ENCODE results near the gene STATH.
A peak's percentile ranks its signal among the peaks of the same experiment; 100 is the strongest.
"Not testable (repeated sequence)": the region's sequence is repeated elsewhere in the genome, so short reads cannot be mapped to it uniquely, and the experiment has no call there.

Gene STATH, protein sequence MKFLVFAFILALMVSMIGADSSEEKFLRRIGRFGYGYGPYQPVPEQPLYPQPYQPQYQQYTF

DNA sequence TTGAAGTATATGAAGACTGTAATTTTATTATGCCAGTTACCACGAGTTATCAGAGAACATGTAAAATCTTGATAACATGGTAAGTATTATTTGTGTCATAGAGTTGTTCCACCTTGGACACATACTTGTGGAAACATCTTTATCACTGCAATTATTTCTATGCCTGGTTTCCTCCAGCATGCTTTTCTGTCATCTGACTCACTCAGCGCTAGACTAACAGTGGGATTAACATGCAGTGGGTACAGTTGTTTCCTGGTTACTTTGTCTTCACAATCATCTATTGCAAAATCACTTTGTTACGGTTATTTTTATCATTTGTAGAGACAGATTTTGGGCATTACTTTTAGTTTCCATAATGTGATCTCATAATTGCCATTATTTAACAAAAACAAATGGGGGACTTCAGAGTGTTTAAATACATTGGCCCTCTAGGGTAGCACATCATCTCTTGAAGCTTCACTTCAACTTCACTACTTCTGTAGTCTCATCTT lies at the start of gene STATH:
Gene STATH, plus strand, starts transcription at position 441 of the 491 bp plus-strand sequence. CDS start 2,472 bp downstream, outside the sequence.
- no peak for DNase-seq

DNA sequence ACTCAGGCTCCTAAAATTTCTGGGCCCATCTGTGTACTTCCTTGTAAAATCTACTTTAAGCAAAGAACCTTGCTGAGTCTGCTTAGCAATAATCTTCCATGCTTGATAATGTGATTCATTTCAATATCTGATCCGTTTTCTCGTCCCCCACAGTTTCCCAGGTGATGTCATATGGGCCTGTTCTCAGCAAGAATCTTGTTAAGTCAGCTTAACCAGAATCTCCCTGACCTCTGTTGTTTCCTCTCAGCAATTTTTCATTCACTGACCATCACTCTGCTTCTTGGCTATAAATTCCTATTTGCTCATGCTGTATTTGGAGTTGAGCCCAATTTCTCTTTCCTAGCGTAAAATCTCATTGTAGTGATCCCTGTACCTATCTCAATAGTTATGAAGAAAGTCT lies 44.2 kb upstream of the STATH start:
- DNase-seq, result no peak

DNA sequence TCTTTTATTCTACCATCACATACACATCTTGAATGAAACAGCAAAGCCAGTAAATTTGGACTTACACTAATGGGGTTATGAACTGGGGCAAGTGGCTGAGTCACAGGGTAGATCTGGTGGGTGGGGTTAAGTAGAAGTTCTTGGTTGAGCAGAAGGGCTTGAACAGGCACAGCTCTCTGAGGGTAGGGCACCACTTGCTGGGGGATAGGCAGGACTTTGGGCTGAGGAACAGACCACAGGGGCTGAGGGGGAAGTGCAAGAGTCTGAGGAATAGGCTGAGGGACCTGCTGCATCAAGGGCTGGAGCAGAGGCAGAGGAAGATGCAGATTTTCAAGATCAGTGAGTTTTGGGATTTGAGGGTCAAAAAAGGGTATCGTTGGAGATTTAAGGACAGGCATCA lies 38.6 kb upstream of the STATH start:
- no peak for DNase-seq

DNA sequence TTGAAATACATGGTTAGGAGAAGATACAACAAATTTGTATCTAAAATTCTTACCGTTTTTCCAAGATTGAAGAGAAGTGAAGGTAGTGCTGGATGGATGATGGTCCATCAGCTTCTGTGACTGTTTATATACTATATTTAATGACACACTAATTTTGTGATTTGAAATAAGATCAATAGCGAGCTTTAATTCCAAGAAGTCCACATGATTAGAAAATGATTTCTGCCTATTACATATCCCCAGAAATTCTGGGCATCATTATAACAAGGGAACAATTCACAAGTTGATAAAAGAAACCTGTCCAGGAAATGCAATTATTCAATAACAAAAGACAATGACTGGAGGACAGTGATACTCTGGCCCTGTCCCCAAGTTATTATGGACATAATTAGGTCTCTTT lies 30.1 kb upstream of the STATH start, which contains the start of gene CSN2:
Gene CSN2, minus strand, starts transcription at position 101 of the 400 bp plus-strand sequence. CDS start 4,733 bp downstream, outside the sequence.
- DNase-seq, result no peak

DNA sequence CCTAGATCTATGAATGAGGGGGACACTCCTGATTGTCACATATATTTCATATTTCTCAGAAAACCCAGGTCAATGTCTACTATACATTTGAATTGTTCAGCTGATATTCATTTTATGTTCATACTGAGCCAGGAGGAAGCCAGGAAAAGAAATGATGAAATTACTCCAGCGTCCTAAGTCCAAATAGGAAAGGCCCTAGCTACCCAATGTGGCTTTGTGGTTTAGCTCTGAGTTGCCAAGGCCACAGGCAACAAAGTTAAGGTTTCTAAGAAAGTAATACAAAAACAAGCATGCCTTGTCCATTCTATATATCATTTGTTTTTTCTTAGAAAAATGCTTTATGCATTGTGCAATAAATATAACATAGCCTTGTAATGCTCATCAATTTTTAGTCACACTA lies 25.7 kb upstream of the STATH start:
- DNase-seq, result no peak

DNA sequence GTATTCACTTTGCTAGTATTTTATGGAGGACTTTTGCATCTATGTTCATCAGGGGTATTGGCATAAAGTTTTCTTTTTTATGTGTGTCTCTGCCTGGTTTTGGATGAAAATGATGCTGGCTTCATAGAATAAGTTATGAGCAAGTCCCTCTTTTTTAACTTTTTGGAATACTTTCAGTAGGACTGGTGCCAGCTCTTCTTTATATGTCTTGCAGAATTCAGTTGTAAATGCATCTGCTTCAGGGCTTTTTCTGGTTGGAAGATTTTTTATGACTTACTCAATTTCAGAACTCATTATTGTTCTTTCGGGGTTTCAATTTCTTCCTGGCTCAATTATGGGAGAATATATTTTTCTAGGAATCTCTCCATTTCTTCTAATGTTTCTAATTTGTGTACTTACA lies 21.1 kb upstream of the STATH start:
- DNase-seq, result no peak

DNA sequence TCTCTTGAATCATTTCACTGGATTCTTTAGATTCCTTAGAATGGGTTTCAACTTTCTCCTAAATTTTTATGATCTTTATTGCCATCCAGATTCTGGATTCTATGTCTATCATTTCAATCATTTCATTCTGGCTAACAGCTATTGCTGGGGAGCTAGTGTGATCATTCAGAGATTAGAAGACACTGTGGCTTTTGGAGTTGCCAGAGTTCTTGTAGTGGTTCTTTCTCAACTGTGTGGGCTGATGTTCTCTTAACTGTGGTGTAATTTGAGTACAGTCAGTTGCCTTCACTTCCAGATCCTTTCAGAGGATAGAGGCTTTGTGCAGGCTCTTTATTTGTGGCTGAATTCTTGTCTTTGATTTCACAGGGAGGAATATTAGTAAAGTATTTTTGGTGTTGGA lies 18.2 kb upstream of the STATH start:
- DNase-seq, result no peak

DNA sequence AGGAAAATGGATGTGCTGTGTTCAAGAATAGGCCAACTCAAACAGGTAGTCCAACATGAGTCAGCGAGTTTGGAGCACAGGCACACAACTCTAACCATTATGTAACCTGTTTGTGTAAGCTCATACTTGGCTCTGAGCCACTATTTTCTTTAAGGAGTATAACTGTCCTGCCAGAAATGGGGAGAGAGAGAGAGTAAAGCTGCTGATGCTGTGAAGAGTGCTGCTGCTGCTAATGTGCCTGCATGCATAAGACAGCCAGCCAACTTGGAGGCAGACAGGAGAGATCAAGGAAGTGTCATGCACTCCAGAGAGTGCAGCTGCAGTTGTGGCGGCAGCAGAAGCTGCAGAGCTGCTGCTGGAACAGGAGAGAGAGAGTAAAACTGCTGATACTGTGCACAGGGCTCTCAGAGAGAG lies 11.7 kb upstream of the STATH start:
- DNase-seq, result peak; percentile 3

DNA sequence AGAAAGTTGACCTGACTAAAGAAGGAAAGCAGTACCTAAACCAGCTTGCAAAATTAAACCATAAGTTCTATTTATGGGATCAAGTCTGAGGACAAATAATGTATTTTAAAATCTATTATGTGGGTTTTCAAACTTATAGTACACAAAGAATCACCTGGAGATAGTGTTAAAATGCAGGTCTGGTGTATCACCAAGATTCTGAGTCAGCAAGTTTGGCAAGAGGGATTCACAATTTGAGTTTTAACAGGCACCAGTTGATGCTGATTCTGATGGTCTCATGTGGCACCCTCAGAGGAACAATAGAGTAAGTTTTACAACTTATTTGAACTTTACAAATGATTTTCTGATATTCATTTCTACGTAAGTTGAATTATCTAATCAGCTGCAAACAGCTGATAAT lies 9.1 kb upstream of the STATH start:
- no peak for DNase-seq

DNA sequence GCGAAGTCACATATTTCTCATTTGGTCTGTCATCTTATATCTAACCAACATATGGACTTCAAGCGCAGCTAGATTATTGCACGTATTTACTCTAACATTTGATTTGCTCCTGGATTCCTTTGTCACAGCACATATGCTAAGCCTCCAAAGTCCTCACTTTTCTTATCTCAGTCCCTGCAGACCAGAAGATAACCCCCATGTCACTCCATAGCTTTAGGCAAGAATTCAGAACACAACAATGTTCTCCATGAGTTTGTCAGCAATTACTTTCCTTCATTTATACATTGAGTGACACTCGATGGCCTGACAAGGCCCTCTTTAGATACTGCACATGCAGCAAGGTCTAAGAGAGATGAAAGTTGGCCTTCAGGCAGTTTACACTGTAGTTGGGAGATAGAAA lies 4.8 kb upstream of the STATH start:
- no peak for DNase-seq

DNA sequence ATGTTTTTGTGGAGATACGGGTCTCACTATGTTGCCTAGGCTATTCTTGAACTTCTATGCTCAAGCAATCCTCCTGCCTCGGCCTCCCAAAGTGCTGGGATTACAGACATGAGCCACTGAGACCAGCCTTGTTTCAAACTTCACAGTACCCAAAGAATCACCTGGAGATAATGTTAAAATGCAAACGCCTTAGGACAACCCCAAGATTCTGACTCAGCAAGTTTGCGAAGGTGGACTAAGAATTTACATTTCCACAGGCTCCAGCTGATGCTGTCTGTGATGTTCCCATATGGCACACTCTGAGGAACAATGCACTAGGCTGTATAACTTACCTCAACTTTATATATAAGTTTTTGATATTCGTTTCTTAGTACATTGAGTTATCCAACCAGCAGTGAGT lies 984 bp upstream of the STATH start:
- no peak for DNase-seq

DNA sequence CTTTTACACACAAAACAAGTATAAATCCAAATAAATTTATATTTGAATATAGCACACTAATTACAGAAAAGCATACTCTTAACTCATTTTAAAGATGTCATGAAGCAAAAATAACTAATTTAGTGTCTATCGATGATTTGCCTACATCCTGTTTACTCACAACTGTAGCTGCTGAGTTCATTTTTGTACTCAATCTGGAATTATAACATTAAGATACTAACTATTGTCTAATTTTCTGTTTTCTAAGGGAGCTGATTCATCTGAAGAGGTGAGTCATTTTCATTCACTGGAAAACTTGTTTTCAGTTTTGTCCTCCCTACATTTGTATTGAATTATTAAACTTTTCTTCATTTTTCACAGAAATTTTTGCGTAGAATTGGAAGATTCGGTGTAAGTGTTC lies 3.7 kb downstream of the STATH start:
- DNase-seq, result no peak

DNA sequence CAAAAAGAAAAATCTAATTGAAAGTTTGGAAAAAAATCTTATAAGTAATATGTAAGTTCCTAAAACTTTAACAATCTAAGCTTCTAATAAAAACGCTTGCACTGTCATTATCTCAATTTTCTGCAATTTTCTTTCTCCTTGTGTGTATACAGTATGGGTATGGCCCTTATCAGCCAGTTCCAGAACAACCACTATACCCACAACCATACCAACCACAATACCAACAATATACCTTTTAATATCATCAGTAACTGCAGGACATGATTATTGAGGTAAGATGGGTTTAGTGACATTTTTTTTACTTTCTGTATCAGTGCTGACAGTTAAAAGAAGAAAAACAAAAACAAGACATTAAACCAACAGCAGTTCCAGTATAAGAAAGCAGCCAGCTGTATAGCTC lies 4.9 kb downstream of the STATH start:
- DNase-seq, result no peak

DNA sequence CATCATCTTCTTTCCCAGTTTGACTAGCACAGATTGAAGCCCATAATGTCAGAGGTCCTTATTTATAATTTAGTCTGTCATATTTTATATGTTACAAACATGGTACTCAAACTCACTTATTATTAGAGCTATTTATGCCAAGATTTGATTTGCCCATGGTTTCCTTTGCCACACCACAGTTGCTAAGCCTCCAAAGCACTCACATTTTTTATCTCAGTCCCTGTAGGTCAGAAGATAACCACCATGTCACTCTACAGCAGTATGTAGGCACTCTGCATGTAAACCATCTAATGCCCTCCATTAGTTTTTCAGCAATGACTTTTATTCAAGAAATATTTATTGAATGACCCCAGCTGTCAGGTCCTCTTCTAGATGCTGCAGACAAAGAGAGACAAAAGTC lies 6.7 kb downstream of the STATH start:
- no peak for DNase-seq

DNA sequence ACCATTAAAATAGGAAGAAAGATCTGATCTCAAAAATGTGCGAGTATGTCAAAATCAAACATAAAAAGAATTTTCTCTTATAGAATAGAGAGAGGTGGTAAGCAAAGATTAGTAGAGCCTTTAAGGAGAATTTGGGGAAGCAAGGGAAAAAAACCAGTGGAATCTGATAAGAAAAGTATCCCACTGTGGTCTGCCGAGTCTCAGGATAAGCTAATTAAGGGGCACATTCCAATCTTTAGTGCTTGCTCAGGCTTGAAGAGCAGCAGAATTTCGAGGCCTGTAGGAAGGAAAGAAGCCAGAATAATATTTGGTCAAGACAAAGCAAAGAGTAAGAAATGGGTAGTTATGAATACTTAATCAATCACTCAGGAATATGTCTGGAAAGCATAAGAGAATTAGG lies 13.0 kb downstream of the STATH start:
- DNase-seq, result no peak

DNA sequence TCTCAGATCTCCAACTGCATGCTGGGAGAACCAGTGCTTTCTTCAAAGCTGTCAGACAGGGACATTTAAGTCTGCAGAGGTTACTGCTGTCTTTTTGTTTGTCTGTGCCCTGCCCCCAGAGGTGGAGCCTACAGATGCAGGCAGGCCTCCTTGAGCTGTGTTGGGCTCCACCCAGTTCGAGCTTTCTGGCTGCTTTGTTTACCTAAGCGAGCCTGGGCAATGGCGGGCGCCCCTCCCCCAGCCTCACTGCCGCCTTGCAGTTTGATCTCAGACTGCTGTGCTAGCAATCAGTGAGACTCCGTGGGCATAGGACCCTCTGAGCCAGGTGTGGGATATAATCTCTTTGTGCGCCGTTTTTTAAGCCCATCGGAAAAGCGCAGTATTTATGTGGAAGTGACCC lies 23.2 kb downstream of the STATH start:
- DNase-seq, result not testable (repeated sequence)

DNA sequence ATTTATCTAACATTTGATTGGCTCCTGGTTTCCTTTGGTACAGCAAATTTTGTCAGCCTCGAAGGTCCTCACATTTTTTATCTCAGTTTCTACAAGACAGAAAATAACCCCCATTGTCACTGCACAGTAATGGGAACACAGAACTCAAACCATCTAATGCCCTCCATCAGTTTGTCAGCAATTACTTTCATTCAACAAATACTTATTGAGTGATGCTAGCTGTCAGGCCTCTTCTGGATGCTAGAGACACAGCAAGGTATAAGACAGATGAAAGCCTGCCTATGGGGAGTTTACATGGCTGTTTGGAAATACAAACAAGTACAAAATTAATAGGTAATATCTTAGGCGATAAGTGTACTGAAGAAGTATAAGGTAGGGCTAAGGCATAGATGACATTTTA lies 27.5 kb downstream of the STATH start:
- DNase-seq, result no peak

DNA sequence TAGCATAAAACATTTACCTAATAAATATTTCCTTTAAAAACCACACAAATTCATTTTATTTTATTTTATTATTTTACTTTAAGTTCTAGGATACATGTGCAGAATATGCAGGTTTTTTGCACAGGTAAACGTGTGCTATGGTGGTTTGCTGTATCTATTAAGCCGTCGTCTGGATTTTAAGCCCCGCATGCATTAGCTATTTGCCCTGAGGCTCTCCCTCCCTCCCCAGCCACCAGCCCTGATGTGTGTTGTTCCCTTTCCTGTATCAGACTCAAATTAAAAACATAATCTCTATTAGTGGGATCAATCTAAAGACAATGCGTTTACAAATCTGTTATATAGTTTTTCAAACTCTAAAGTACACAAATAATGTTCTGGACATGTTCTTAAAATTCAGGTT lies 31.2 kb downstream of the STATH start:
- DNase-seq, result no peak

DNA sequence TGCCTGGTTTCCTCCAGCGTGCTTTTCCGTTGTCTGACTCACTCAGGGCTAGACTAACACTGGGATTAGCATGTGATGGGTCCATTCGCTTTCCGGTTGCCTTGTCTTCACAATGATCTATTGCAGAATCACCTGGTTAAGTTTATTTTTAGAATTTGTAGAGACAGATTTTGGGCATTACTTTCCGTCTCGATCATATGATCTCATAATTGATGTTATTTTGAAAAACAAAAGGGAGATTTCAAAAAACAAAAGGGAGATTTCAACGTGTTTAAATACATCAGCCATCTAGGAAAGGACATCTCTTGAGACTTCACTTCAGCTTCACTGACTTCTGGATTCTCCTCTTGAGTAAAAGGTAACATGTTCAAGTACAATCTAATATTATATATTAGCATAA lies 32.4 kb downstream of the STATH start, which contains the start of gene HTN3:
Gene HTN3, plus strand, starts transcription at position 301 of the 400 bp plus-strand sequence. CDS start 2,282 bp downstream, outside the sequence.
- DNase-seq, result not testable (repeated sequence)

DNA sequence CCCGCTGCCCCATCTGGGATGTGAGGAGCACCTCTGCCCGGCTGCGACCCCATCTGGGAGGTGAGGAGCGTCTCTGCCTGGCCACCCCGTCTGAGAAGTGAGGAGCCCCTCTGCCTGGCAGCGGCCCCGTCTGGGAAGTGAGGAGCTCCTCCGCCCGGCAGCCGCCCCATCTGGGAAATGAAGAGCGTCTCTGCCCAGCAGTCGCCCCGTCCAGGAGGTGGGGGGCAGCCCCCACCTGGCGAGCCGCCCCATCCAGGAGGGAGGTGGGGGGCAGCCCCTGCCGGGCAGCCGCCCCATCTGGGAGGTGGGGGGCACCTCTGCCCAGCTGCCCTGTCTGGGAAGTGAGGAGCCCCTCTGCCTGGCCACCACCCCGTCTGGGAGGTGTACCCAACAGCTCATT lies 41.8 kb downstream of the STATH start:
- DNase-seq, result not testable (repeated sequence)

DNA sequence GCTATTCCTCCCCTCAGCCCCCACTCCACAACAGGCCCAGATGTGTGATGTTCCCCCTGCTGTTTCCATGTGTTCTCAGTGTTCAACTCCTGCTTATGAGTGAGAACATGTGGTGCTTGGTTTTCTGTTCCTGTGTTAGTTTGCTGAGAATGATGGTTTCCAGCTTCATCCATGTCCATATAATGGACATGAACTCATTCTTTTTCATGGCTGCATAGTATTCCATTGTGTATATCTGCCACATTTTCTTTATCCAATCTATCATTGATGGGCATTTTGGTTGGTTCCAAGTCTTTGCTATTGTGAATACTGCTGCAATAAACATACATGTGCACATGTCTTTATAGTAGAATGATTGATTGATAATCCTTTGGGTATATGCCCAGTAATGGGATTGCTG lies 44.2 kb downstream of the STATH start:
- DNase-seq, result not testable (repeated sequence)

DNA sequence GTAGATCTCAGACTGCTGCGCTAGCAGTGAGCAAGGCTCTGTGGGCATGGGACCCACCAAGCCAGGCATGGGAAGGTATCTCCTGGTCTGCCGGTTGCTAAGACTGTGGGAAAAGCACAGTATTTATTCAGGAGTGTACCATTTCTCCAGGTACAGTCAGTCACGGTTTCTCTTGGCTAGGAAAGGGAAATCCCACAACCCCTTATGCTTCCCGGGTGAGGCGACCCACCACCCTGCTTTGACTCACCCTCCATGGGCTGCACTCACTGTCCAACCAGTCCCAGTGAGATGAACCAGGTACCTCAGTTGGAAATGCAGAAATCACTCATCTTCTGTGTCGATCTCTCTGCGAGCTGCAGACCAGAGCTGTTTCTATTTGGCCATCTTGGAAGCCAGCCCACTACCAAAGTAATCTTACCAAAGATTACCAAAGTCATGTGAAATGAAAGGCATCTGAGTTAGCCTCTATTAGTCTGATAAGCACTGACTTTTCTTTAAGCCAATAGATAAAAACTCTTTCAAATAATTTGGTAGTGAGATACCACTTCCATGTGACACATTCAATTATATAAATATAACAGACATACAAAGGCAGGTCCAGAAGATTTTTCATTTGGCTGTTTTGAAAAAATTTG lies 46.0 kb downstream of the STATH start:
- DNase-seq, result no peak

DNA sequence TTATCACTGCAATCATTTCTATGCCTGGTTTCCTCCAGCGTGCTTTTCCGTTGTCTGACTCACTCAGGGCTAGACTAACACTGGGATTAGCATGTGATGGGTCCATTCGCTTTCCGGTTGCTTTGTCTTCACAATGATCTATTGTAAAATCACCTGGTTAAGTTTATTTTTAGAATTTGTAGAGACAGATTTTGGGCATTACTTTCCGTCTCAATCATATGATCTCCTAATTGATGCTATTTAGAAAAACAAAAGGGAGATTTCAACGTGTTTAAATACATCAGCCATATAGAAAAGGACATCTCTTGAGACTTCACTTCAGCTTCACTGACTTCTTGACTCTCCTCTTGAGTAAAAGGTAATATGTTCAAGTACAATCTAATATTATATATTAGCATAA lies 54.4 kb downstream of the STATH start, which contains the start of gene HTN1:
Gene HTN1, plus strand, starts transcription at position 301 of the 400 bp plus-strand sequence. CDS start 2,639 bp downstream, outside the sequence.
- not testable (repeated sequence) for DNase-seq
